ENCODE results near the gene RAB26.
A peak's percentile ranks its signal among the peaks of the same experiment; 100 is the strongest.

RAB26 gene

DNA sequence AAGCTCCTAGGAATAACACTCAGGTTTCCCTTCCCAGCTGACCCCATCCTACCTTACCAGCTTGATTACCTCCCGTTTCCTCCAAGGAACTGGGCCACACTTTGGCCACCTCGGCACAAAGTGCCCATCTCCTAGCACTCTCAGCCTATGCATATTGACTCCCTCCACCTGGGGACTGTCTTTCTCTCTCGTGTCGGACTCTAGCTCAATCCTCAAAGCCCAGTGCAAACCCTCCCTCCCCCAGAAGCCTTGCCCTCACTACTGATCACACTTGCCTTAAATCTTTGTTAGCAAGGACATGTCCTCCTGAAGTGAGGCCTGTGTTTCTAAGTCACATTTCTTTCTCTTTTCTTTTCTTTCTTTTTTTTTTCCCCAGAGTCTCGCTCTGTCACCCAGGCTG, 2.6 kb upstream of the RAB26 start:
- no peak for DNase-seq

DNA sequence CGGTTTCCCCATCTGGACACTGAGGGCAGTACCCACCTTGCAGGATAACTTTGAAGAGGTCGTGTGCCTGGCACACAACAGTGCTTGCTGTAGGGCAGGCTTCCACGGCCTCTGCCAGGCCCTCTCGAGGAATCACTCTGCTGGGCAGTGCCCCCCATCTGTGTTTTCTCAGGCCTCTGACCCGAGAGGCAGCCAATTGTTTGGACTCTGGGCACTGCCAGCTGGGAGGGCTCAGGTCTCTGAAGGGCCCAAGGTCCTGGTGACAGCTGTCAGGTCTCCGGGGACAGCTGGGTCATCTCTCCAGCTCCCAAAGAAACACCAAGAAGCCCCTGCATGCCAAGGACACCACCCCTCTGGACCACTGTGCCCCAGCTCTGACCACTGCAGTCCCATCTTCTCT, 1.0 kb upstream of the RAB26 start:
- no peak for DNase-seq

DNA sequence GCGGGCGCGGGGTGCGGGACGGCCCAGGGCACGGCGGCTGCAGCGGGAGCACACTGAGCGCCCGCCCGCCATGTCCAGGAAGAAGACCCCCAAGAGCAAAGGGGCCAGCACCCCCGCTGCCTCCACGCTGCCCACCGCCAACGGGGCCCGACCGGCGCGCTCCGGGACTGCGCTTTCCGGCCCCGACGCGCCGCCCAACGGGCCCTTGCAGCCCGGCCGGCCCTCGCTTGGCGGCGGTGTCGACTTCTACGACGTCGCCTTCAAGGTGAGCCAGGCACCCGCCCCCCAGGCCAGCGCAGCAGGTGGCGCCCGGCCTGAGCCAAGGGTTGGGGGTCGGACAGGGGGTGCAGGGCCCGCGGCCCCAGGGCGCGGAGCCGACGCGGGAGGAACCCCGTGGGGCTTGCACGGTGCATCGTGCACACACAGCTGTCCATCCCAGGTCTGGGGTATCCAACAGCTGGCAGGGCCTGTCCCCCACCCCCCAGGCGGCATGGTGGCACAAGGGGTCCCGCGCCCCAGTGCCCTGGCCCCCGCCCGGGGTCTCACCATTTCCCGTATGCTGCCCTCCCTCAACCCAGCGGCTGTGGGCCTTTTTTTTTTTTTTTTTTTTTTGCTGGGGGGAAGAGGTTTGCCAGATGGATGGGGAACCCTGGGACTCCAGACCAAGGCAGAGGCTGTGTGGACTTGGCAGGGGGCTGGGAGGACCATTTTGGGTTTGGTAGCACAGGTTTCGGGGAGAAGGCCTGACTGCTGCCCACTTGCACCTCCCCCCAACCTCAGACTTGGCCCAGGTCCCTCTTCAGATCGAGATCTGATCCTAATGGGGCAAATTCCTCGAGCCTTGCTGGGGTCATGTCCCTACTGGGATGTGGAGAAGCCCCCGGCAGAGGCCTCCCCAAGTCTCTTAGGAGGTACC, 547 bp downstream of the RAB26 start:
- DNase-seq = no peak

DNA sequence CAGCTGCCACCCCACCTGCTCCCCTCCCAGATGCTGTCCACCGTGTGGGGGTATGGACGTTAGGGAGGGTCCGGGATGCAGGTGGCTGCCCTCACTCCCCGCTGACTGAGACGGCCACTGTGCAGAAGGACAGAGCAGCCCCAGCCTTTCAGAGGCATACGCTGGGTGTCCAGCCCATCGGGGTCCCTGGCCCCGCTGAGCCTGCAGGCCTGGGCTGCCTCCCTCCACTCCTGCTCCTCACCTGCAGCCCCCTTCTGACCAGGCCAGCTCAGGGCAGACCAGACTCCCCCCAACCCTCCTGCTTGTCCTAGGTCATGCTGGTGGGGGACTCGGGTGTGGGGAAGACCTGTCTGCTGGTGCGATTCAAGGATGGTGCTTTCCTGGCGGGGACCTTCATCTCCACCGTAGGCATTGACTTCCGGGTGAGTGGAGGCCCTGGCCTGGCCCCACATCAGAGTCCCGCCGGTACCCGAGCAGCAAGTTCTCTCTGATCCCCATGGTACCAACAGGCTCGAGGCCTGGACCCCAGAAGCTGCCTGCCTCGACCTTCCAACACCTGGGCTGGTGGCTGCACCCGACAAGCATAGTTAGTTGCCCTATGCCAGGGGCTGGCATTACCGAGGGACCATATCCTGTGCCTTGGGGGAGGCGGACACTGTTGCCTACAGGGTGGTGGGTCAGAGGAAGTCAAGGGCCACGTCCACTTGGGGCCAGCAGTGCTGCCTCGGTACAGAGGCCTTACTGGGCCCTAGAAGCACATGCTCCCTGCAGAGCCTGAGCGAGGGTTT, 1.4 kb downstream of the RAB26 start:
- no peak for DNase-seq

DNA sequence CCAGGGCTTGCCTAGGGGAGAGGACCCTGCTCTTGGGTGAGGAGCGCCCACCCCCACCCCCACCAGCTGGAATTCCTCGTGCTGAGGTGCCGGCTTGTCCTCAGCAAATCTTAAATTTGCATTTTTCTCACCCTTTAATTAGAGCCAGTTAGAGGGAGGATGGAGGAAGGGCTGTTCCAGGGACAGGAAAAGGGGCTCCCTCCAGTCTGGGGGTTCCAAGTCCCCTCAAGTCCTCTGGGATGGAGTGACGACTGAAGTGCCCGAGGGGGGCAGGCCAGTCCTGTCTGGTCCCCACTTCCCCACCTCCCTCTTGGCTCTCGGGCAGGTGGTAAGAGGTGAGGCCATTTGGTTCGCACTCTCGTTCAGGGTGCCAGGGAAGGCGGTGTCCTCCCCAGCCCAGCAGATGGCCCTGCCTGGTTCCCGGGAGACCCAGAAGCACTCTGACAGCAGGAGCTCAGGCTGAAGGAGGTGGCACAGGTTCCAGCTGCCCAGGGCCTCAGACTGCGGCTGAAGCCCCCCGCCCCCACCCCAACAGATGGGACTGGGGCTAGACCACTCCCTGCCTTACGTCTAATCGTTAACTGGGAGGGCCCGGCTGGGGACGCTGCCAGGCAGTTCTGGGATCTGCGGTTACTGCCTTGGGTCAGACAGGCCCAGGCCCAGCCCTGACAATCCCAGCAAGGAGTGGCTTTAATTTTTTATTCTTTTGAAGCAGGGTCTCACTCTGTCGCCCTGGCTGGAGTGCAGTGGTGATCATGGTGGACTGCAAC, 2.2 kb downstream of the RAB26 start:
- no peak for DNase-seq

DNA sequence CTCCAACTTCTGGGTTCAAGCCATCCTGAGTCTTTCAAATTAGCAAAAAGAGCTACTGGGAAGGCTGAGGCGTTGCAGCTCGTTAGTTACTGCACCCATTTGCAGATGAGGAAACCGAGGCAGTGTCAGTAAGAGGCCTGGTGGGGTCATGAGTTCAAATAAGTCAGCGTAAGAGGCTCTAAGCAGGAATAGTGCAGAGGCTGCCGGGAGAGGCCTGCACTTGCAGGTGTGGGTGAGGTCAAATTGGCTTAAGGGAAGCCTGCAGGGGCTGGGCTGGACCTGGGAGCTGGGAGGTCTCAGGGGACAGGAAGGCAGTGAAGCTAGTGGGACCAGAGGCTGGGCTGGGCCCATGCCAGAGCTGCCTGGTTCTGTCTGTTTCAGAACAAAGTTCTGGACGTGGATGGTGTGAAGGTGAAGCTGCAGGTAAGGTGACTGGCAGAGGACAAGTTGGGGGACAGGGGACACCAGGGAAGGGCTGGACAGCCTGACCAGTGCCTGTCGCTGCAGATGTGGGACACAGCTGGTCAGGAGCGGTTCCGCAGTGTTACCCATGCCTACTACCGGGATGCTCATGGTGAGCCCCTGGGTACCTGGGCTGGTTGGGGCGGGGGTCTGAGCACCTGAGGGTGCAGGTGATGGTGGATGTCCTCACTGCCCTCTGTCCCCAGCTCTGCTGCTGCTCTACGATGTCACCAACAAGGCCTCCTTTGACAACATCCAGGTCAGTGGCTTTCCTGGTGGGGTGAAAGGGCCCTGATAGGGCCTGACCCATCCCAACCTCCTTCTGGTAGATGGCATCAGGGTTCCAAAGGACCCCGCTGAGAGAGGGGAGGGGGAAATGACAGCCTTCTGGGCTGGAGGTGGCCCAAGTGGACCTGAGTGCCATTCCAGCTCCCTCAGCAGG, 3.0 kb downstream of the RAB26 start:
- DNase-seq = no peak

- no peak for DNase-seq
Observed at GRCh38 chr16:2152695-2153506, 4.5 kb downstream of the RAB26 start.

DNA sequence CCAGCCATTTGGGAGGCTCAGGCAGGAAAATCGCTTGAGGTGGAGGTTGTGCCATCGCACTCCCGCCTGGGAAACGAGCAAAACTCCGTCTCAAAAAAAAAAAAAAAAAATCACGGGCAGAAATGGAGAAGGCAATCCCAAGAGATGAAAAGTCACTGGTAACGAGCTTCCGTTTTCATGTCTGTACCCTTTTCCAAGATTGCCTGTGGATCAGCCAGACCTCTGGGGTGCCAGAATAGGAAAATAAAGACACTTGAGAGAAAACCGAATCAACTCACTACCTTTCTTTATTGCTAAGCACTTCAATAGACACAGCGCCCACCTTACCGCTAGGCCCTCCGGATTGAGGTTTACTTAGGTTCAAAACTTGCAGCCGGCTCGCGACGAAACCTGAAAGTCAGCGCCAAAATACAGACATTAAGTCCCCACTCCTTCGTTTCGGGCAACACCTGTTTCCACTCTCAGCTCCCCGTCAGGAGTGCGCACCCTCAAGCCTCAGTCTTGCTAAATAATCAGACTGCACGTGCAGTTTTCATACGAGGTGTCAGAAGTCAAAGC, 6.2 kb downstream of the RAB26 start:
- no peak for DNase-seq

DNA sequence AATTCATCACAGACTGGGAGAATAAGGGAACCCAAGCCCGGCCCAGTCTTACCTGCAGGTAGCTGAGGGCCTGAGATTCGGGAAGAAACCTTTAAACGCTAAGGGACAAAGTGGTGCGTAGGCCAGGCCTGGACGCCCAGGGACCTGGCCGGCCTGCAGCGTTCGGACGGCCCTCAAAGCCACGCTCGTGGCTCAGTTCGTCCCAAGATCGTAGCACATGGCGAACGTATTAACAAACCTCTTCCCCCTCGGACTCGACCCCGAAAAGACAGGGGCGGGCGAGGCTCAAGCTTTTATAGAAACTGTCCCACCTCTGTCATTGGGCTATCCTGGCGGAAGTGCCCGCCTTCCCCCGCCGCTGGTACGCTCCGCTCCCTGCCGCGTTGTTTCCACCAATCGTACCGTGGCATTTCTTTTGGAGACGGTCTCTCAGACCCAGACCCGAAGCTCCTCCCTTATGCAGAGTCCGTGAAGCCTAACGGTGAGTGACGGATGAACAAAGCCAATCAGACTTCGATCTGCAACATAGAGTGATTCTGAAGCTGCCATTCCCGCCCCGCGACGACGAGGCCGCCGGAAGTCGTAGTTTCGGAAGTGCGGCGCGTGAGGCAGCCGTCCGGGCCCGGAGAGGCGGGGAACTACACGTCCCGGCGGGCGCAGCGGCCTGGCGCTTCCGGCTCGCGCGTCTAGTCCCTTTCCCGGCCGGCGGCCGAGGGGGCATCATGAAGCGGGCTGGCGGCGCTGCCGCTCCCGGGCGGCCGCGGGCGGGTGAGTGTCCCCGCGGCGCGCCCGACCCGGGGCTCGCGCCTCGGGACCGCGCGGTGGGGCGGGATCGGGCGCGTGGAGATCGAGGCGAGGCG, 6.9 kb downstream of the RAB26 start, which contains the start of gene TRAF7:
Gene TRAF7 (plus strand): TSS at position 692 of the 860 bp plus-strand sequence. CDS start 8,139 bp downstream, outside the sequence.
- peak; percentile 100 for DNase-seq

DNA sequence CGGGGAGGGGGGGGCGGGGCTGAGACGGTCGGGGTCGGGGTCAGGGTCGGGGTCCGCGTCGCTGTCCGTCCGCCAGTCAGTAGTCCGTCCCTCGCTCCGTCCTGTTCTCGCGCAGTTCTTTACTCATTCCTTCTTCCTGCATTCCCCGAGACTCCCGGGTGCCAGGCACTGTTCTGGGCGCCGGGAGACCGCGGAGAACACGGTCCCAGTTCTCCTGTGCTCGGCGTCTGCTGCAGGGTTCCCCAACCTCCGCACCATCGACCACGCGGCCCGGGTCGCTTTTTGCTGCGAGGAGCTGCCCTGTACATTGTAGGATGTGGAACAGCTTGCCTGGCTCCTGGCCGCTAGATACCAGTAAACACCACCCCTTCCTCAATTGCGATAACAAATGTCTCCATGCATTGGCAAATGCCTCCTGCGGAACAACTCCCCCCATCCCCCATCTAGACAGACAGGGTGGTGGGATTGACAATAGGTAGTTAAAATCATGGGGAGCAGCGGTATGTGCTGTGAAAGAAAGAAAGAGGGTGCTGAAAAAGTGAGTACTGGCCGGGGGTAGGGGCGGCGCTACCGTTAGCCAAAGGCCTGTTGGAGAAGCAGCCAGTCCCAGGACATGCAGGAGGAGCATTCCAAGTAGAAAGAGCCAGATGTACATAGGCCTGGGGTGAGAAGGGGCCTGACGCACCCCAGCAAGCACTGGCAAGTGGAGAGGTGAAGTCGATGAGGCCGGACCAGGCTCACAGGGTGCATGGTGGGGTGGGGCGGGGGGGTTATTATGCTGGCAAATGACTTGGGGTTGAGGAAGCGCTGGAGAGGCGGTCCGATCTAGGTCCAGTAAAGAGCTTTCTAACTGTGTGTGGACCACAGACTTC, 7.8 kb downstream of the RAB26 start:
- DNase-seq = peak; percentile 52

GRCh38 chr16:2156849-2157224, 8.4 kb downstream of the RAB26 start:
- DNase-seq = no peak

GRCh38 chr16:2157480-2158261, 9.2 kb downstream of the RAB26 start:
- DNase-seq = no peak

GRCh38 chr16:2158262-2158638, 9.8 kb downstream of the RAB26 start:
- no peak for DNase-seq

GRCh38 chr16:2159175-2159838, 10.9 kb downstream of the RAB26 start:
- no peak for DNase-seq

GRCh38 chr16:2160915-2161551, 12.6 kb downstream of the RAB26 start:
- peak; percentile 53 for DNase-seq

- DNase-seq = no peak
Observed at GRCh38 chr16:2161911-2162310, 13.5 kb downstream of the RAB26 start.

DNA sequence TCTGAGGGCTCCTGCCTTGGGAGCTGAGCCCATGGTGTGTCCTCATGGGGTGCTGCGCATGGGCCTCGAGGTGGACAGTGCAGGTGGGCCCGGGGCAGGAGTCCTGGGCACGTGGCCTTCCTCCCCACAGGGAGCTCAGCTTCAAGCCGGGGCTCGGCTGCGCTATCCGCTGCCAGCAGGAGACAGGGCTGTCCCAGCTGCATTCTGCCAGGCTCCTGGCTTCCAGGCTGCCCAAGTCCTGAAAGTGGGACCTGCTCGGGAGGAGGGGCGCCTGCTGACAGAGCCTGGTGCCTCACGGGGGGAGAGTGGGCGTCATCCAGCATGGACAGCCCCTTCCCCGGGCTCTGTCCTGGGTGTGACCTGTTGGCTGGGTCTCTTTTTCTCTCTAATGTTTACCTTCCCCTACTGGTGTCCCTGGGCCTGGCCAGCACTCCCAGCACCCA, 14.3 kb downstream of the RAB26 start:
- no peak for DNase-seq
